Head of caudate nucleus (tissue), 42 donors: Measurements from ENCODE around the gene ADGRB3.
A peak's percentile ranks its signal among the peaks of the same experiment; 100 is the strongest.
"Not testable (repeated sequence)": the region's sequence is repeated elsewhere in the genome, so short reads cannot be mapped to it uniquely, and the experiment has no call there.

ENCODE experiments used
- DNase-seq, 42 donors: peaks; one replicate each; pipeline versions ENCODE4 v3.0.0 to v3.0.0-alpha.2; 2020 to 2021; ENCODE audit warnings: mixed read lengths in 7 of 42
- intact Hi-C: fragments of 100-400 bp; cut with DNase I; formaldehyde crosslinking; loops from one replicate; pipeline ENCODE4 v1.15.0; 2022

Gene ADGRB3

GRCh38 chr6:69059413-69059812 is 424.3 kb downstream of the ADGRB3 start:
- intact Hi-C loops: no loop called here
- DNase-seq: peak in 7 of 42 donors; percentile 5 to 38 (median 18)

- intact Hi-C loops: no loop called here
- no peak for DNase-seq
These were observed 426.0 kb downstream of the ADGRB3 start for GRCh38 chr6:69061066-69061465.

- intact Hi-C loops: no loop called here
- no peak for DNase-seq
These were observed 428.3 kb downstream of the ADGRB3 start for GRCh38 chr6:69063401-69063800.

GRCh38 chr6:69064226-69064625 is 429.1 kb downstream of the ADGRB3 start:
- intact Hi-C loops: no loop called here
- no peak for DNase-seq

GRCh38 chr6:69069881-69070280 is 434.8 kb downstream of the ADGRB3 start:
- intact Hi-C loops: no loop called here

GRCh38 chr6:69072796-69073195 is 437.7 kb downstream of the ADGRB3 start:
- DNase-seq: no peak
- intact Hi-C loops: no loop called here

More at GRCh38 chr6:69069881-69070280, 434.8 kb downstream of the ADGRB3 start:
- DNase-seq: no peak

- intact Hi-C loops: no loop called here
- DNase-seq: no peak
These were observed 449.8 kb downstream of the ADGRB3 start for GRCh38 chr6:69084746-69085335.

- intact Hi-C loops: no loop called here
- DNase-seq: no peak
These were observed 451.6 kb downstream of the ADGRB3 start for GRCh38 chr6:69086689-69087088.

GRCh38 chr6:69089539-69089938 is 454.5 kb downstream of the ADGRB3 start:
- no peak for DNase-seq
- intact Hi-C loops: no loop called here

GRCh38 chr6:69090132-69090531 is 455.1 kb downstream of the ADGRB3 start:
- DNase-seq: no peak
- intact Hi-C loops: no loop called here

GRCh38 chr6:69096681-69097080 is 461.6 kb downstream of the ADGRB3 start:
- DNase-seq: no peak
- intact Hi-C loops: no loop called here

- DNase-seq: no peak
- intact Hi-C loops: no loop called here
These were observed 462.9 kb downstream of the ADGRB3 start for GRCh38 chr6:69097948-69098347.

- no peak for DNase-seq
- intact Hi-C loops: no loop called here
These were observed 463.8 kb downstream of the ADGRB3 start for GRCh38 chr6:69098910-69099309.

GRCh38 chr6:69100772-69101171 is 465.7 kb downstream of the ADGRB3 start:
- intact Hi-C loops: no loop called here
- DNase-seq: no peak

GRCh38 chr6:69102416-69102815 is 467.3 kb downstream of the ADGRB3 start:
- DNase-seq: no peak
- intact Hi-C loops: no loop called here

- no peak for DNase-seq
- intact Hi-C loops: no loop called here
These were observed 470.2 kb downstream of the ADGRB3 start for GRCh38 chr6:69105288-69105687.

- intact Hi-C loops: no loop called here
- DNase-seq: no peak
These were observed 471.4 kb downstream of the ADGRB3 start for GRCh38 chr6:69106511-69106910.

- intact Hi-C loops: no loop called here
- no peak for DNase-seq
These were observed 476.2 kb downstream of the ADGRB3 start for GRCh38 chr6:69111301-69111700.

GRCh38 chr6:69116658-69117057 is 481.6 kb downstream of the ADGRB3 start:
- DNase-seq: peak in 10 of 42 donors; percentile 2 to 58 (median 10)
- intact Hi-C loops: no loop called here

GRCh38 chr6:69121461-69122406 is 486.7 kb downstream of the ADGRB3 start:
- DNase-seq, intact Hi-C loops: not testable (repeated sequence)

- intact Hi-C loops: no loop called here
- no peak for DNase-seq
These were observed 487.3 kb downstream of the ADGRB3 start for GRCh38 chr6:69122407-69122773.
